H1 (cell line): Measurements from ENCODE around the gene FGF21. TPM values are rescaled to one million over a fixed set of nuclear protein-coding genes. Genes with fewer than 3 reads are reported as not detected.

Source experiments
- CTCF ChIA-PET: fragments of 300-600 bp; sonication (Branson Sonifier 250); formaldehyde crosslinking; loops from one replicate; lab custom pipeline; 2021; ENCODE audit not compliant: partially characterized antibody; lab: Charles Lee
- POLR2A ChIA-PET: fragments of 300-600 bp; sonication (Branson Sonifier 250); formaldehyde crosslinking; loops from one replicate; lab custom pipeline; 2021; ENCODE audit warnings: inconsistent platforms; ENCODE audit not compliant: partially characterized antibody; lab: Charles Lee
- DNase-seq, 2 experiments: peaks; one replicate each; pipeline versions ENCODE4 v3.0.0 to v3.0.0-alpha.2; 2010 to 2022; ENCODE audit warnings: low spot score in 2 of 2, low read depth in 1 of 2, mixed read lengths in 1 of 2
- FAIRE-seq: peaks from 2 replicates; lab custom pipeline; 2011; peaks lifted over from hg19 to GRCh38; lab: Jason Lieb, UNC
- H2AFZ ChIP-seq: 2 replicates; pipeline ENCODE4 v1.8.1; 2012; ENCODE audit warnings: low read length, inconsistent platforms
- H2AK5ac ChIP-seq: 2 replicates; pipeline ENCODE4 v1.6.1; 2013; ENCODE audit warnings: low read depth, low read length
- H2BK120ac ChIP-seq: replicated peaks from 2 replicates; pipeline ENCODE3; 2013; ENCODE audit warnings: low read depth, low read length, inconsistent platforms
- H2BK12ac ChIP-seq: 2 replicates; pipeline ENCODE4 v1.6.1; 2013; ENCODE audit warnings: low read depth, low read length
- H2BK15ac ChIP-seq: 2 replicates; pipeline ENCODE4 v1.6.1; 2013; ENCODE audit warnings: low read length
- H2BK20ac ChIP-seq: 2 replicates; pipeline ENCODE4 v1.6.1; 2013; ENCODE audit warnings: low read length
- H2BK5ac ChIP-seq: 2 replicates; pipeline ENCODE4 v1.6.1; 2013; ENCODE audit warnings: low read depth, low read length
- H3K14ac ChIP-seq: 2 replicates; pipeline ENCODE4 v1.6.1; 2013; ENCODE audit warnings: inconsistent platforms; ENCODE audit not compliant: insufficient read length
- H3K18ac ChIP-seq: 2 replicates; pipeline ENCODE4 v1.6.1; 2013; ENCODE audit warnings: low read length; ENCODE audit errors: extremely low read depth
- H3K23ac ChIP-seq: 2 replicates; pipeline ENCODE4 v1.6.1; 2013; ENCODE audit warnings: inconsistent platforms; ENCODE audit not compliant: insufficient read length
- H3K23me2 ChIP-seq: 2 replicates; pipeline ENCODE4 v1.6.1; 2013; ENCODE audit warnings: low read depth, low read length
- H3K27ac ChIP-seq: 2 replicates; pipeline ENCODE4 v1.6.1; 2011; ENCODE audit warnings: low read depth, low read length, inconsistent platforms
- H3K27me3 ChIP-seq, 4 experiments: replicated peaks in 1 of 4; 1 replicate in 1 of 4; 2 replicates in 3 of 4; pipeline versions ENCODE4 v1.6.1 to v1.8.1; 2011 to 2013; ENCODE audit warnings: low read length in 3 of 4, mild to moderate bottlenecking in 3 of 4, inconsistent platforms in 2 of 4, mixed read lengths in 2 of 4, moderate library complexity in 1 of 4; ENCODE audit not compliant: control insufficient read depth in 3 of 4, insufficient read depth in 3 of 4; ENCODE audit errors: extremely low read depth in 1 of 4
- H3K36me3 ChIP-seq, 4 experiments: 2 replicates each; pipeline versions ENCODE4 v1.6.1 to v1.8.1; 2011 to 2013; ENCODE audit warnings: mild to moderate bottlenecking in 4 of 4, low read length in 3 of 4, moderate library complexity in 2 of 4, control low read depth in 1 of 4, inconsistent platforms in 1 of 4; ENCODE audit not compliant: insufficient read depth in 4 of 4, control insufficient read depth in 2 of 4
- H3K4ac ChIP-seq: replicated peaks from 2 replicates; pipeline ENCODE3; 2013; ENCODE audit warnings: low read length, low read depth, mixed read lengths, inconsistent platforms; ENCODE audit not compliant: insufficient read length
- H3K4me1 ChIP-seq, 4 experiments: replicated peaks in 1 of 4; 1 replicate in 1 of 4; 2 replicates in 3 of 4; pipeline versions ENCODE4 v1.6.1 to v1.8.1; 2011 to 2013; ENCODE audit warnings: low read length in 3 of 4, inconsistent platforms in 2 of 4, mixed read lengths in 1 of 4; ENCODE audit not compliant: insufficient read depth in 4 of 4, control insufficient read depth in 3 of 4
- H3K4me2 ChIP-seq, 2 experiments: 2 replicates each; pipeline versions ENCODE4 v1.6.1 to v1.8.1; 2011 to 2013; ENCODE audit warnings: low read depth in 2 of 2, low read length in 2 of 2, control low read depth in 1 of 2, inconsistent platforms in 1 of 2, mild to moderate bottlenecking in 1 of 2; ENCODE audit not compliant: insufficient read depth in 1 of 2
- H3K4me3 ChIP-seq, 4 experiments: fragments of 200-600, 300-600 bp in 1 of 4; sonication (generic), shearing (Covaris generic), sonication (Bioruptor Twin) in 1 of 4; 2 replicates each; pipeline versions ENCODE4 v1.5.1 to v1.8.1; 2011 to 2016; ENCODE audit warnings: low read length in 4 of 4, low read depth in 3 of 4, control low read depth in 2 of 4, inconsistent platforms in 2 of 4, mild to moderate bottlenecking in 2 of 4, mixed read lengths in 1 of 4, moderate library complexity in 1 of 4; ENCODE audit not compliant: insufficient read depth in 2 of 4; ENCODE audit errors: extremely low read depth in 1 of 4
- H3K56ac ChIP-seq: replicated peaks from 2 replicates; pipeline ENCODE3; 2013; ENCODE audit warnings: low read depth, mild to moderate bottlenecking, mixed read lengths, low read length, inconsistent platforms; ENCODE audit not compliant: insufficient read length
- H3K79me1 ChIP-seq: 2 replicates; pipeline ENCODE4 v1.6.1; 2013; ENCODE audit warnings: low read depth, low read length, control low read depth
- H3K79me2 ChIP-seq, 2 experiments: 2 replicates each; pipeline versions ENCODE4 v1.6.1 to v1.8.1; 2012 to 2013; ENCODE audit warnings: low read length in 2 of 2, mild to moderate bottlenecking in 2 of 2, inconsistent platforms in 1 of 2; ENCODE audit not compliant: insufficient read depth in 2 of 2, control insufficient read depth in 1 of 2
- H3K9ac ChIP-seq, 4 experiments: replicated peaks in 1 of 4; 1 replicate in 1 of 4; 2 replicates in 3 of 4; pipeline versions ENCODE4 v1.6.1 to v1.8.1; 2011 to 2013; ENCODE audit warnings: low read depth in 3 of 4, low read length in 3 of 4, control low read depth in 2 of 4, mild to moderate bottlenecking in 2 of 4, moderate library complexity in 2 of 4, inconsistent platforms in 1 of 4; ENCODE audit errors: extremely low read depth in 1 of 4
- H3K9me3 ChIP-seq, 2 experiments: 2 replicates each; pipeline versions ENCODE4 v1.6.1 to v1.8.1; 2012 to 2013; ENCODE audit warnings: mild to moderate bottlenecking in 2 of 2, moderate library complexity in 2 of 2, control low read depth in 1 of 2, inconsistent platforms in 1 of 2, low read depth in 1 of 2, low read length in 1 of 2, mixed read lengths in 1 of 2; ENCODE audit not compliant: insufficient read depth in 2 of 2
- H4K20me1 ChIP-seq, 2 experiments: replicated peaks in 1 of 2; 2 replicates each; pipeline versions ENCODE3 to v1.8.1; 2011 to 2013; ENCODE audit warnings: inconsistent platforms in 2 of 2, low read length in 2 of 2, mild to moderate bottlenecking in 1 of 2; ENCODE audit not compliant: insufficient read depth in 2 of 2, control insufficient read depth in 1 of 2
- H4K5ac ChIP-seq: 2 replicates; pipeline ENCODE4 v1.6.1; 2013; ENCODE audit warnings: low read length, low read depth, mixed read lengths, inconsistent platforms; ENCODE audit not compliant: insufficient read length
- H4K8ac ChIP-seq: 2 replicates; pipeline ENCODE4 v1.8.0; 2013; ENCODE audit warnings: mild to moderate bottlenecking, moderate library complexity, low read length, inconsistent platforms; ENCODE audit not compliant: insufficient read depth; ENCODE audit errors: extremely low read depth
- H4K91ac ChIP-seq: replicated peaks from 2 replicates; pipeline ENCODE3; 2013; ENCODE audit warnings: low read length, mixed read lengths, inconsistent platforms; ENCODE audit not compliant: insufficient read length
- ASH2L ChIP-seq: fragments of 200-600, 300-600 bp; sonication (generic); IDR thresholded peaks from one replicate; pipeline ENCODE4 v1.7.1; 2017; ENCODE audit warnings: low read length
- BRCA1 ChIP-seq: IDR thresholded peaks from 2 replicates; pipeline ENCODE4 v1.6.1; 2012; ENCODE audit warnings: low read depth, low read length, improper control_type of control experiment
- CBX5 ChIP-seq: fragments of 300-800, 300-1000 bp; sonication (generic); IDR thresholded peaks from 2 replicates; pipeline ENCODE4 v1.7.1; 2016; ENCODE audit warnings: antibody characterized with exemption, low read length, low read depth
- CBX8 ChIP-seq: fragments of 300-800, 300-1000 bp; sonication (generic); IDR thresholded peaks from 2 replicates; pipeline ENCODE4 v1.7.1; 2016; ENCODE audit warnings: low read depth, low read length, borderline replicate concordance
- CTBP2 ChIP-seq: IDR thresholded peaks from 2 replicates; pipeline ENCODE4 v1.7.0; 2011; ENCODE audit warnings: borderline replicate concordance, mild to moderate bottlenecking, moderate library complexity, mixed read lengths, low read length; ENCODE audit not compliant: insufficient read depth, insufficient read length
- CTCF ChIP-seq, 3 experiments: IDR thresholded peaks; 1 replicate in 2 of 3; 2 replicates in 1 of 3; pipeline versions ENCODE4 v1.5.1 to v1.6.1; 2011; ENCODE audit warnings: low read length in 3 of 3, mild to moderate bottlenecking in 3 of 3, inconsistent platforms in 2 of 3, low read depth in 1 of 3, moderate library complexity in 1 of 3; ENCODE audit not compliant: insufficient read depth in 1 of 3; ENCODE audit errors: control extremely low read depth in 1 of 3
- EGR1 ChIP-seq: IDR thresholded peaks from 2 replicates; pipeline ENCODE4 v1.6.1; 2011; ENCODE audit warnings: low read depth, low read length, borderline replicate concordance
- EZH2 ChIP-seq: fragments of 200-600 bp; sonication (generic); IDR thresholded peaks from 2 replicates; pipeline ENCODE4 v1.7.1; 2012; ENCODE audit warnings: low read depth, mild to moderate bottlenecking, moderate library complexity, low read length, inconsistent platforms; ENCODE audit not compliant: severe bottlenecking
- HDAC2 ChIP-seq, 2 experiments: fragments of 300-600 bp in 1 of 2; sonication (generic) in 1 of 2; IDR thresholded peaks; 2 replicates each; pipeline ENCODE4 v1.6.1; 2011 to 2012; ENCODE audit warnings: low read depth in 2 of 2, low read length in 2 of 2, mild to moderate bottlenecking in 2 of 2, moderate library complexity in 2 of 2, borderline replicate concordance in 1 of 2, inconsistent platforms in 1 of 2
- RAD21 ChIP-seq, 2 experiments: IDR thresholded peaks in 1 of 2; conservative IDR thresholded peaks in 1 of 2; 2 replicates each; pipeline ENCODE4 v1.6.1; 2011; ENCODE audit warnings: low read depth in 2 of 2, low read length in 2 of 2, improper control_type of control experiment in 1 of 2, inconsistent platforms in 1 of 2, mild to moderate bottlenecking in 1 of 2, moderate library complexity in 1 of 2
- WGBS, 2 experiments: shearing (Covaris generic) in 1 of 2; methylation state at CpG; one replicate each; pipeline versions ENCODE4 v1.1.6 to v1.1.7; 2013 to 2015; ENCODE audit warnings: low lambda C conversion rate in 2 of 2, mixed read lengths in 2 of 2, inconsistent platforms in 1 of 2, low coverage in 1 of 2, missing lambda C conversion rate in 1 of 2; ENCODE audit not compliant: insufficient replicate concordance in 2 of 2, insufficient coverage in 1 of 2, insufficient read length in 1 of 2; ENCODE audit errors: extremely low coverage in 1 of 2, missing lambda C conversion rate in 1 of 2; 5-methylcytosine and 5-hydroxymethylcytosine counted together
- polyA plus RNA-seq, 7 experiments: library from polyadenylated mRNA; depleted of rRNA in 3 of 7; stranded (reverse) in 5 of 7; unstranded in 2 of 7; fragments of >200 nt in 5 of 7; fragments of 200-250 nt in 2 of 7; gene quantifications; 1 replicate in 5 of 7; 2 replicates in 1 of 7; 4 replicates in 1 of 7; pipeline versions ENCODE4 v1.2.1 to v1.2.3, GENCODE V29; 2011 to 2013; ENCODE audit warnings: missing spikeins in 2 of 7, mixed read lengths in 2 of 7
- total RNA-seq: library from RNA; stranded (reverse); fragmentation: NEBNext Ultra II Directional; extraction: Animal tissue kit (Norgen Biotek cat#: 25700); gene quantifications from 2 replicates; pipeline ENCODE4 v1.2.1, GENCODE V29; 2021

Gene FGF21
- total and polyA plus RNA-seq, 2 of the 8 experiments (the other 6 are each of a cell fraction or from before 2014, with no cell fraction given), result 0.48 to 0.80 TPM

- Histone ChIP-seq H2AK5ac (no peak overlapping the region), H3K14ac (no peak overlapping the region), H3K23me2 (no peaks in the 10 kb centered on the region; the same call in 1 of the 2 replicates), H3K27me3 (no peaks in the 10 kb centered on the region), H3K36me3 (no peaks in the 10 kb centered on the region), H3K56ac (no peak overlapping the region), H3K4me1 (peaks cover 0 to 28% (median 20%) of the 10 kb centered on the region in 4 experiments; a peak in 6 of 7 replicates), H3K79me2 (no peaks in the 10 kb centered on the region)
- POLR2A ChIA-PET, result interaction anchor here (1.0 to 1.7 kb wide), 5 partner anchors 13 to 73 kb away, joined by 3 to 4 read pairs (median 3); partner anchors contain the start of gene PPP1R15A
- TF ChIP-seq BRCA1 (no peak), CBX5 (no peak), CTBP2 (no peak), HDAC2 (IDR thresholded peaks at IDR 0.05; ENCODE audit: borderline replicate concordance in 1 of 2, low read depth in 2 of 2, low read length in 2 of 2) (no peak), ASH2L (no peak), EZH2 (no peak), RAD21 (IDR thresholded peaks at IDR 0.05 in 1 of 2, conservative IDR thresholded peaks at IDR 0.05 in 1 of 2; ENCODE audit: low read depth in 2 of 2, low read length in 2 of 2) (no peak), EGR1 (no peak), CBX8 (no peak), CTCF (IDR thresholded peaks at IDR 0.05; ENCODE audit: control extremely low read depth in 1 of 3, insufficient read depth in 1 of 3, low read depth in 1 of 3, low read length in 3 of 3) (no peak)
- TF ChIP-seq, all 59 proteins: peak for 0
- 85% methylated on average over 2 of the region's 2 CpGs; no CpG with 5 or more reads in 1 of the 2 experiments for WGBS, 2 experiments
- DNase-seq, result no peak
- Histone ChIP-seq H3K4me2 (no peak overlapping the region), H2BK5ac (no peak overlapping the region), H3K27ac (no peak overlapping the region), H3K9ac (no peak overlapping the region), H3K9me3 (no peaks in the 10 kb centered on the region), H2BK20ac (no peak overlapping the region), H3K4me3 (no peak overlapping the region), H2BK120ac (no peak overlapping the region), H4K5ac (no peak overlapping the region), H2BK15ac (no peak overlapping the region), H4K8ac (no peak overlapping the region), H4K91ac (no peak overlapping the region), H2BK12ac (no peak overlapping the region), H3K79me1 (no peaks in the 10 kb centered on the region), H3K18ac (no peak overlapping the region), H2AFZ (no peak overlapping the region), H3K4ac (no peak overlapping the region), H4K20me1 (no peaks in the 10 kb centered on the region), H3K23ac (no peak overlapping the region)
- CTCF ChIA-PET, result interaction anchor here (0.5 to 1.9 kb wide), 9 partner anchors 9 to 893 kb away, joined by 3 to 7 read pairs (median 4); no protein-coding TSS in a partner anchor
- FAIRE-seq, result no peak
These were observed 47.3 kb downstream of the FGF21 start for GRCh38 chr19:48802623-48803022.
